GM23338 (cell line): ENCODE data around the gene ARHGAP19.

Source experiments
- CREB1 ChIP-seq: fragments of 250-450 bp; sonication (Bioruptor Pico); IDR thresholded peaks from 2 replicates; pipeline ENCODE4 v1.5.0; 2020; ENCODE audit warnings: low read depth, mild to moderate bottlenecking, moderate library complexity
- CTCF ChIP-seq, 2 experiments: fragments of 200-600 bp in 1 of 2; sonication (generic) in 1 of 2; conservative IDR thresholded peaks; 2 replicates each; pipeline versions ENCODE4 v1.5.1 to v1.6.1; 2016 to 2017; ENCODE audit warnings: antibody characterized with exemption in 2 of 2, low read depth in 2 of 2, mild to moderate bottlenecking in 2 of 2, moderate library complexity in 1 of 2
- EZH2 ChIP-seq: fragments of 200-600 bp; sonication (generic); IDR thresholded peaks from one replicate; pipeline ENCODE4 v1.8.0; 2017; ENCODE audit warnings: antibody characterized with exemption, mild to moderate bottlenecking, low read depth; ENCODE audit not compliant: unreplicated experiment
- JUNB ChIP-seq: IDR thresholded peaks from one replicate; pipeline ENCODE4 v1.6.1; 2016; ENCODE audit warnings: antibody characterized with exemption; ENCODE audit not compliant: unreplicated experiment
- POLR2AphosphoS5 ChIP-seq: IDR thresholded peaks from 2 replicates; pipeline ENCODE4 v1.6.1; 2016; ENCODE audit warnings: antibody characterized with exemption, low read depth
- REST ChIP-seq: IDR thresholded peaks from one replicate; pipeline ENCODE4 v1.6.1; 2018; ENCODE audit warnings: antibody characterized with exemption; ENCODE audit not compliant: unreplicated experiment
- ZNF114 ChIP-seq: fragments of 250-450 bp; sonication (Bioruptor Pico); IDR thresholded peaks from 2 replicates; pipeline ENCODE4 v1.5.0; 2020; ENCODE audit warnings: mild to moderate bottlenecking, moderate library complexity

GRCh38 chr10:97203220-97203619 lies 89.2 kb downstream of the ARHGAP19 start:
- TF ChIP-seq JUNB = no peak
- no peak for TF ChIP-seq EZH2
- TF ChIP-seq CTCF (conservative IDR thresholded peaks at IDR 0.05; ENCODE audit: low read depth in 2 of 2) = no peak
- no peak for TF ChIP-seq REST
- TF ChIP-seq POLR2AphosphoS5 = no peak
- no peak for TF ChIP-seq CREB1 (CRISPR knock-in tag)
- TF ChIP-seq ZNF114 (CRISPR knock-in tag) = no peak
